Mucosa of descending colon (tissue), 3 donors: ENCODE measurements around the gene WNT3. TPM values are rescaled to one million over a fixed set of nuclear protein-coding genes. Genes with fewer than 3 reads are reported as not detected.
"Not testable (repeated sequence)": the region's sequence is repeated elsewhere in the genome, so short reads cannot be mapped to it uniquely, and the experiment has no call there.

Source experiments
- ATAC-seq: fragments of 200-7000 bp; cut with Tn5 transposase; one replicate; pipeline ENCODE4 v1.9.1; 2020; ENCODE audit warnings: mild to moderate bottlenecking, moderate library complexity
- DNase-seq, 3 donors: peaks; one replicate each; pipeline ENCODE4 v3.0.0-alpha.2; 2020
- H3K36me3 ChIP-seq: fragments of 200-600 bp; one replicate; pipeline ENCODE4 v1.8.0; 2021; ENCODE audit warnings: low read depth, mild to moderate bottlenecking
- H3K4me1 ChIP-seq: fragments of 200-600 bp; one replicate; pipeline ENCODE4 v1.8.0; 2021; ENCODE audit warnings: low read depth, mild to moderate bottlenecking
- H3K4me3 ChIP-seq: fragments of 200-600 bp; one replicate; pipeline ENCODE4 v1.8.0; 2021; ENCODE audit warnings: mild to moderate bottlenecking
- H3K9me3 ChIP-seq: fragments of 200-600 bp; one replicate; pipeline ENCODE4 v1.8.0; 2021; ENCODE audit warnings: mild to moderate bottlenecking
- CTCF ChIP-seq: fragments of 200-600 bp; IDR thresholded peaks from one replicate; pipeline ENCODE4 v1.8.0; 2022; ENCODE audit warnings: antibody characterized with exemption, mild to moderate bottlenecking
- intact Hi-C, 2 donors: fragments of 100-400 bp; cut with DNase I in 1 of 2; cut with micrococcal nuclease in 1 of 2; formaldehyde crosslinking; loops; one replicate each; pipeline versions ENCODE4 v1.11.0 to v1.11.1; 2022; cut with DNase I, micrococcal nuclease
- total RNA-seq, 3 donors: library from RNA; stranded (reverse); fragmentation: NEBNext Ultra II Directional in 2 of 3; extraction: Animal tissue kit (Norgen Biotek cat#: 25700) in 2 of 3; gene quantifications; one replicate each; pipeline versions ENCODE4 v1.2.1 to v1.2.4, GENCODE V29; 2021 to 2023
- donor health status: DM: no; HTN: no; CAD: no; lungs with moderate emphysema.
- donor health status: DM: no; HTN: no; CAD: no.
- donor health status: DM: no; HTN: yes; CAD: no.

WNT3 gene
- total RNA-seq, 3 donors from 2014 or later, result 0.29 to 1.1 (median 0.41) TPM

DNA sequence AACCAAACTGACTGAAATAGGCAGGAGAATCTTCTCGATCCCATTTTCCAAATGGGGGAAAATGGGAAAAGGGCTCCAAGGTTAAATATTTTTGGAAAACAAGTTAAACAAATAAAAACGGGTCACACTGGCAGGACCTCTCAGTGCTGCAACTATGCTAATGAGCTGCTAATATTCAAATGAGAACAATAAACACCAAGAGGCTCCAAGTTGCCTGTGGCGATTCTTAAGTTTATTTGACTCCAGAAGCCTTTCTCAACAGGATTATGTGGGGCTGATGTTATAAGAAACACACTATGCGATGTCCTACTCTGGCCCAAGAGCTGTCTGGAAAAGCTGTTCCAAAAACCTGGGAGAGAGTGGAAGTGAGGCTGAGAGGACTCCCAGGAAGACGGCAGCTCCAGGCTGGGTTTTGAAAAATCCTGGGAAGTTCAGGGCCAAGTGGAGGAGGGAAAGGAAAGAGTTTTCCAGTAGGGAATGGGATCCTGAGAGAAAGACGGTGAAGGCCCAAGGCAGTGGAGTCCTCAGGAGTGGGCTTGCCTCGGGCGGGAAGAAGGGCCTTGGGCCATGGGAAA is 21.4 kb downstream of the WNT3 start:
- Histone ChIP-seq H3K4me3 (no peak overlapping the region), H3K4me1 (no peaks in the 10 kb centered on the region), H3K36me3 (no peaks in the 10 kb centered on the region), H3K9me3 (no peaks in the 10 kb centered on the region)
- DNase-seq, result no peak
- no peak for TF ChIP-seq CTCF
- intact Hi-C loops, result no loop called here
- no peak for ATAC-seq

- no peak for TF ChIP-seq CTCF
- Histone ChIP-seq H3K4me1 (no peaks in the 10 kb centered on the region), H3K4me3 (no peak overlapping the region), H3K36me3 (no peaks in the 10 kb centered on the region), H3K9me3 (no peaks in the 10 kb centered on the region)
- DNase-seq (no peak), ATAC-seq (no peak)
- intact Hi-C loops, result no loop called here
These were observed 22.0 kb downstream of the WNT3 start for GRCh38 chr17:46796524-46796923.

GRCh38 chr17:46796084-46796483 is 22.4 kb downstream of the WNT3 start:
- ATAC-seq (no peak), DNase-seq (no peak)
- H3K4me1 ChIP-seq, result no peaks in the 10 kb centered on the region
- intact Hi-C loops, result no loop called here
- H3K4me3 ChIP-seq, result no peak overlapping the region
- H3K36me3 ChIP-seq, result no peaks in the 10 kb centered on the region
- no peak for TF ChIP-seq CTCF
- no peaks in the 10 kb centered on the region for H3K9me3 ChIP-seq

DNA sequence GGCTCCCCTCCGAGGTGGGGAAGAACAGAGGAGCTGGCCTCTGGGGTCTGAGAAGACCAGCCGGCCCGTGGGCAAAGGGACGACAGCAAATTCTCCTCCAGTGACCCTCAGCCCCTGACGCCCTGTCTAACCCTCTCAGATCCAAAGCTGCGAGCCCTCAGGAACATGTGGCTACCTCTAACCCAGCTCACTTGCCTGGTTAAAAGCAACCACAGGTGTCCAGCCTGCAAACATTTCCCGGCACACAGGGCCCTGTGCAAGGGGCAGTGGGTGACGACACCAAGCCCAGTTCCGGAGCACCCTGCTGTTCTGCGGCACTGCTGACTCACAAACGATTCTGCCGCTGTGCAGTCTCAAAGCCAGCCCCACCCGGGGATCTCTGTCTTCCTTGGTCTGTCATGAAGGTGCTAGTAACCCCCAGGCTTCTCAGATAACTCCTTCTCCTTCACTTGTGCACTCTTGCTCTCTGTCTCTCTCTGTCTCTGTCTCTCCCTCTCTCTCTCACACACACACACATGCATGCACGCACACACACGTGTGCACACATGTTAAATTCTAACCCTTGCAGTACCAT is 23.0 kb downstream of the WNT3 start:
- no peaks in the 10 kb centered on the region for H3K9me3 ChIP-seq
- no peaks in the 10 kb centered on the region for H3K36me3 ChIP-seq
- H3K4me1 ChIP-seq, result no peaks in the 10 kb centered on the region
- intact Hi-C loops, result no loop called here
- DNase-seq, result no peak
- ATAC-seq, result no peak
- no peak overlapping the region for H3K4me3 ChIP-seq
- no peak for TF ChIP-seq CTCF

GRCh38 chr17:46794318-46794717 is 24.2 kb downstream of the WNT3 start:
- Histone ChIP-seq H3K4me1 (no peaks in the 10 kb centered on the region), H3K9me3 (no peaks in the 10 kb centered on the region), H3K36me3 (no peaks in the 10 kb centered on the region), H3K4me3 (no peak overlapping the region)
- TF ChIP-seq CTCF, result no peak
- ATAC-seq (no peak), DNase-seq (no peak)
- intact Hi-C loops, result no loop called here

GRCh38 chr17:46793541-46793940 is 25.0 kb downstream of the WNT3 start:
- no peak for DNase-seq
- no peaks in the 10 kb centered on the region for H3K9me3 ChIP-seq
- H3K4me3 ChIP-seq, result no peak overlapping the region
- intact Hi-C loops, result no loop called here
- no peaks in the 10 kb centered on the region for H3K4me1 ChIP-seq
- no peak for ATAC-seq
- H3K36me3 ChIP-seq, result no peaks in the 10 kb centered on the region
- no peak for TF ChIP-seq CTCF

DNA sequence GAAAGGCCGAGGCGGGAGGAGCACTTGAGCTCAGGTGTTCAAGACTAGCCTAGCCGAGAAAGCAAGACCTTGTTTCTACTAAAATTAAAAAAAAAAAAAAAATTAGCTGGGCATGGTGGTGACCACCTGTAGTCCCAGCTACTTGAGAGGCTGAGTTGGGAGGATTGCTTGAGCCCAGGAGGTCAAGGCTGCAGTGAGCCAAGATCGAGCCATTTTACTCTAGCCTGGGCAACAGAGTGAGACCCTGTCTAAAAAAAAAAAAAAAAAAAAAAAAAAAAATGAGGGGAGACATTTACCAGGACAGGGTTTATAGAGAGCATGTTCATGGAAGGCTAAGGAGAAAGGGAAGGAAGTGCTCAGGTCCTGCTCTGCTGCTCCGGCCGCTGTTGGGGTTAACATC is 25.5 kb downstream of the WNT3 start:
- H3K4me1 ChIP-seq, H3K36me3 ChIP-seq, intact Hi-C loops, H3K9me3 ChIP-seq, DNase-seq, ATAC-seq, H3K4me3 ChIP-seq: not testable (repeated sequence)
